ENCODE results near the gene ADAMTS17.
"Not testable (repeated sequence)": the region's sequence is repeated elsewhere in the genome, so short reads cannot be mapped to it uniquely, and the experiment has no call there.

ADAMTS17 gene

GRCh38 chr15:100341750-100342560 lies at the start of gene ADAMTS17:
Gene ADAMTS17, minus strand, starts transcription at chr15:100341975. Its CDS starts 76 bp downstream, at chr15:100341899.
- DNase-seq: peak; percentile 80

GRCh38 chr15:100385300-100386050 lies 43.7 kb upstream of the ADAMTS17 start:
- DNase-seq: no peak

GRCh38 chr15:100384108-100384410 lies 42.3 kb upstream of the ADAMTS17 start:
- no peak for DNase-seq

GRCh38 chr15:100383302-100384107 lies 41.7 kb upstream of the ADAMTS17 start:
- no peak for DNase-seq

- DNase-seq: no peak
Observed at GRCh38 chr15:100373942-100374341, 32.2 kb upstream of the ADAMTS17 start.

- DNase-seq: no peak
Observed at GRCh38 chr15:100373120-100373896, 31.5 kb upstream of the ADAMTS17 start.

GRCh38 chr15:100372739-100373119 lies 31.0 kb upstream of the ADAMTS17 start:
- no peak for DNase-seq

- no peak for DNase-seq
Observed at GRCh38 chr15:100355342-100355741, 13.6 kb upstream of the ADAMTS17 start.

GRCh38 chr15:100353449-100353848 lies 11.7 kb upstream of the ADAMTS17 start:
- no peak for DNase-seq

GRCh38 chr15:100350434-100351226 lies 8.9 kb upstream of the ADAMTS17 start:
- peak; percentile 28 for DNase-seq

GRCh38 chr15:100349696-100350433 lies 8.1 kb upstream of the ADAMTS17 start:
- DNase-seq: peak; percentile 38

- DNase-seq: no peak
Observed at GRCh38 chr15:100349321-100349695, 7.5 kb upstream of the ADAMTS17 start.

GRCh38 chr15:100348578-100348977 lies 6.8 kb upstream of the ADAMTS17 start:
- no peak for DNase-seq

- DNase-seq: no peak
Observed at GRCh38 chr15:100346866-100347512, 5.2 kb upstream of the ADAMTS17 start.

GRCh38 chr15:100345438-100345837 lies 3.7 kb upstream of the ADAMTS17 start:
- no peak for DNase-seq

GRCh38 chr15:100343251-100343650 lies 1.5 kb upstream of the ADAMTS17 start:
- no peak for DNase-seq

GRCh38 chr15:100341239-100341749 lies 481 bp downstream of the ADAMTS17 start:
- no peak for DNase-seq

- DNase-seq: no peak
Observed at GRCh38 chr15:100340721-100341238, 995 bp downstream of the ADAMTS17 start.

- no peak for DNase-seq
Observed at GRCh38 chr15:100339999-100340398, 1.8 kb downstream of the ADAMTS17 start.

GRCh38 chr15:100339451-100339850 lies 2.3 kb downstream of the ADAMTS17 start:
- DNase-seq: not testable (repeated sequence)

Measured in DMS153 (cell line).